WTC11 (cell line): ENCODE measurements around the gene GRWD1. TPM values are rescaled to one million over a fixed set of nuclear protein-coding genes. Genes with fewer than 3 reads are reported as not detected.

Experiments
- ATAC-seq: fragments of 200-7000 bp; cut with Tn5 transposase; 2 replicates; pipeline ENCODE4 v1.10.0; 2021; ENCODE audit warnings: mild to moderate bottlenecking, moderate library complexity
- CTCF ChIA-PET: fragments of 300-600 bp; sonication (Branson Sonifier 250); formaldehyde crosslinking; loops from one replicate; lab custom pipeline; 2021; ENCODE audit warnings: antibody characterized with exemption; lab: Charles Lee
- POLR2A ChIA-PET: fragments of 350-600 bp; sonication (Branson Sonifier 250); formaldehyde crosslinking; loops from one replicate; lab custom pipeline; 2021; ENCODE audit warnings: antibody characterized with exemption; lab: Charles Lee
- DNase-seq: peaks from one replicate; pipeline ENCODE4 v3.0.0; 2021; ENCODE audit warnings: low spot score
- H3K27ac Mint-ChIP-seq: 2 replicates; pipeline ENCODE4 v1.8.0; 2021; ENCODE audit warnings: mixed read lengths
- H3K27me3 Mint-ChIP-seq: 2 replicates; pipeline ENCODE4 v1.8.0; 2021; ENCODE audit warnings: low read depth, mild to moderate bottlenecking, moderate library complexity, mixed read lengths
- H3K36me3 Mint-ChIP-seq: 2 replicates; pipeline ENCODE4 v1.8.0; 2021; ENCODE audit warnings: mixed read lengths
- H3K4me1 Mint-ChIP-seq: 2 replicates; pipeline ENCODE4 v1.8.0; 2022; ENCODE audit warnings: mixed read lengths
- H3K4me3 Mint-ChIP-seq: 2 replicates; pipeline ENCODE4 v1.8.0; 2021; ENCODE audit warnings: mild to moderate bottlenecking, moderate library complexity, mixed read lengths
- H3K9me3 Mint-ChIP-seq: 2 replicates; pipeline ENCODE4 v1.8.0; 2021; ENCODE audit warnings: mixed read lengths
- ATF1 ChIP-seq: sonication (generic); formaldehyde crosslinking; IDR thresholded peaks from 2 replicates; pipeline ENCODE4 v1.8.1; 2023; ENCODE audit warnings: mild to moderate bottlenecking, moderate library complexity, missing genetic modification reagents
- CBFB ChIP-seq: sonication (generic); formaldehyde crosslinking; IDR thresholded peaks from 2 replicates; pipeline ENCODE4 v1.8.1; 2022; ENCODE audit warnings: mild to moderate bottlenecking, low read depth, missing genetic modification reagents
- CREM ChIP-seq: sonication (generic); formaldehyde crosslinking; IDR thresholded peaks from 2 replicates; pipeline ENCODE4 v1.8.1; 2022; ENCODE audit warnings: mild to moderate bottlenecking, missing genetic modification reagents, moderate library complexity
- ELF4 ChIP-seq: sonication (generic); formaldehyde crosslinking; IDR thresholded peaks from 2 replicates; pipeline ENCODE4 v1.8.1; 2022; ENCODE audit warnings: low read depth, mild to moderate bottlenecking, moderate library complexity, missing genetic modification reagents
- GABPB1 ChIP-seq: sonication (generic); formaldehyde crosslinking; IDR thresholded peaks from 2 replicates; pipeline ENCODE4 v1.8.1; 2023; ENCODE audit warnings: mild to moderate bottlenecking, missing genetic modification reagents
- IRF2 ChIP-seq: sonication (generic); formaldehyde crosslinking; IDR thresholded peaks from 2 replicates; pipeline ENCODE4 v1.8.0; 2022; ENCODE audit warnings: low read depth, missing genetic modification reagents, borderline replicate concordance
- NR3C1 ChIP-seq: sonication (generic); formaldehyde crosslinking; conservative IDR thresholded peaks from 2 replicates; pipeline ENCODE4 v1.8.1; 2023; ENCODE audit warnings: low read depth, mild to moderate bottlenecking, missing genetic modification reagents
- RORB ChIP-seq: fragments of 250-450 bp; sonication (Bioruptor Pico); IDR thresholded peaks from 2 replicates; pipeline ENCODE4 v1.9.0; 2021; ENCODE audit warnings: mild to moderate bottlenecking
- SMAD3 ChIP-seq: sonication (generic); formaldehyde crosslinking; IDR thresholded peaks from 2 replicates; pipeline ENCODE4 v1.8.0; 2022; ENCODE audit warnings: missing genetic modification reagents, mild to moderate bottlenecking, borderline replicate concordance
- SOX15 ChIP-seq: fragments of 250-450 bp; sonication (Bioruptor Pico); IDR thresholded peaks from 2 replicates; pipeline ENCODE4 v1.9.0; 2021; ENCODE audit warnings: mild to moderate bottlenecking
- ZNF138 ChIP-seq: sonication (generic); formaldehyde crosslinking; conservative IDR thresholded peaks from 2 replicates; pipeline ENCODE4 v1.8.1; 2022; ENCODE audit warnings: mild to moderate bottlenecking, moderate library complexity, missing genetic modification reagents
- ZNF232 ChIP-seq: sonication (generic); formaldehyde crosslinking; IDR thresholded peaks from 2 replicates; pipeline ENCODE4 v1.8.0; 2022; ENCODE audit warnings: mild to moderate bottlenecking, missing genetic modification reagents
- ZNF263 ChIP-seq: sonication (generic); formaldehyde crosslinking; IDR thresholded peaks from 2 replicates; pipeline ENCODE4 v1.8.1; 2022; ENCODE audit warnings: low read depth, mild to moderate bottlenecking, moderate library complexity, missing genetic modification reagents
- ZNF317 ChIP-seq: sonication (generic); formaldehyde crosslinking; IDR thresholded peaks from 2 replicates; pipeline ENCODE4 v1.8.1; 2023; ENCODE audit warnings: low read depth, mild to moderate bottlenecking, moderate library complexity, missing genetic modification reagents, borderline replicate concordance
- ZNF423 ChIP-seq: fragments of 250-450 bp; sonication (Bioruptor Pico); IDR thresholded peaks from 2 replicates; pipeline ENCODE4 v2.1.2; 2022; ENCODE audit warnings: mild to moderate bottlenecking, moderate library complexity
- total RNA-seq: library from RNA; stranded (reverse); gene quantifications from 3 replicates; pipeline ENCODE4 v1.2.3, GENCODE V29; 2021
- TF ChIP-seq, protein P1 (sequence below): fragments of 250-450 bp; sonication (Bioruptor Pico); conservative IDR thresholded peaks from 2 replicates; pipeline ENCODE4 v1.9.0; 2021; ENCODE audit warnings: mild to moderate bottlenecking
- TF ChIP-seq, protein P2 (sequence below): fragments of 250-450 bp; sonication (Bioruptor Pico); IDR thresholded peaks from 2 replicates; pipeline ENCODE4 v1.9.0; 2021; ENCODE audit warnings: mild to moderate bottlenecking, borderline replicate concordance
- TF ChIP-seq, protein P3 (sequence below): sonication (generic); formaldehyde crosslinking; IDR thresholded peaks from 2 replicates; pipeline ENCODE4 v1.8.1; 2022; ENCODE audit warnings: mild to moderate bottlenecking, moderate library complexity, missing genetic modification reagents
- TF ChIP-seq, protein P4 (sequence below): sonication (generic); formaldehyde crosslinking; conservative IDR thresholded peaks from 2 replicates; pipeline ENCODE4 v1.8.1; 2022; ENCODE audit warnings: mild to moderate bottlenecking, missing genetic modification reagents
- TF ChIP-seq, protein P5 (sequence below): sonication (generic); formaldehyde crosslinking; IDR thresholded peaks from 2 replicates; pipeline ENCODE4 v1.8.1; 2023; ENCODE audit warnings: mild to moderate bottlenecking, missing genetic modification reagents
- TF ChIP-seq, protein P6 (sequence below): sonication (generic); formaldehyde crosslinking; IDR thresholded peaks from 2 replicates; pipeline ENCODE4 v1.8.1; 2023; ENCODE audit warnings: mild to moderate bottlenecking, missing genetic modification reagents
- TF ChIP-seq, protein P7 (sequence below): sonication (generic); formaldehyde crosslinking; IDR thresholded peaks from 2 replicates; pipeline ENCODE4 v1.8.0; 2022; ENCODE audit warnings: mild to moderate bottlenecking, missing genetic modification reagents

GRWD1 gene
- total RNA-seq, 1 experiment from 2014 or later, result 67.2 TPM

DNA sequence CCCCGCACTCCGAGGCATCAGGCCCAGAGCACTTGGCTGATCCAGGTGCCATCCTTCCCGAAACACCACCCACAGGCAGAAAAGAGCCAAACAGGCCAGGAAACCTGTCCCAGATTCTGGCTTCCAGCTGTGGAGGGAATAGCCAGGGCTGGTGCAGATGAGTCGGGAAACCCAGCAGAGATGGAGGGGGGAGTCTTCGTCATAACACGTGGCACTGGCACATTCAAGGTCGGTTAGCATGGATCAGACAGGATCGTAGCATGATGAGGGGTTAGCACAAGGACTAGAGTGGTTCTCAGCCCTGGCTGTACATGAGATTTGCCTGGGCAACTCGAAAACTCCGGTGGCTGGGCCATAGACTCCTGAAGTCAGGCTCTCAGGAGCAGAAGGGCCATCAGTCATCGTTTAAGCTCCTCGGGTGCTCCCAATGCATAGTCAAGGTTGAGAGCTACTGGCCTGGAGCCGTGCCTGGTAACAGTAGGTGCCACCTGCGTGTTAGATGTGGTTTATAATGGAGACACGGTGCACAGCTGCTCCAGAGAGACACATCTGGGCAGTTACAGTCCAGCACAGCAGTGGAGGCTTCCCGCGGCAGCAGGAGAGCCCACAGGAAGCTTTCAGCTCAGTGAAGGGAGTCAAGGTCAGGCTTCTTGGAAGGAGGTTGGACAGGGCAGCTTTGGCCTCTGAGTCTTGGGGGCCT is 29.7 kb downstream of the GRWD1 start:
- no peak for ATAC-seq
- TF ChIP-seq ZNF317 (CRISPR knock-in tag), result no peak
- no peak for TF ChIP-seq CREM (CRISPR knock-in tag)
- TF ChIP-seq ELF4, result no peak
- no peak for TF ChIP-seq GABPB1 (CRISPR knock-in tag)
- no peak for TF ChIP-seq SMAD3 (CRISPR knock-in tag)
- no peak for TF ChIP-seq SOX15
- no peak for TF ChIP-seq IRF2 (CRISPR knock-in tag)
- no peak for TF ChIP-seq RORB (CRISPR knock-in tag)
- TF ChIP-seq CBFB (CRISPR knock-in tag), result no peak
- TF ChIP-seq NR3C1, result no peak
- TF ChIP-seq, protein P1, sequence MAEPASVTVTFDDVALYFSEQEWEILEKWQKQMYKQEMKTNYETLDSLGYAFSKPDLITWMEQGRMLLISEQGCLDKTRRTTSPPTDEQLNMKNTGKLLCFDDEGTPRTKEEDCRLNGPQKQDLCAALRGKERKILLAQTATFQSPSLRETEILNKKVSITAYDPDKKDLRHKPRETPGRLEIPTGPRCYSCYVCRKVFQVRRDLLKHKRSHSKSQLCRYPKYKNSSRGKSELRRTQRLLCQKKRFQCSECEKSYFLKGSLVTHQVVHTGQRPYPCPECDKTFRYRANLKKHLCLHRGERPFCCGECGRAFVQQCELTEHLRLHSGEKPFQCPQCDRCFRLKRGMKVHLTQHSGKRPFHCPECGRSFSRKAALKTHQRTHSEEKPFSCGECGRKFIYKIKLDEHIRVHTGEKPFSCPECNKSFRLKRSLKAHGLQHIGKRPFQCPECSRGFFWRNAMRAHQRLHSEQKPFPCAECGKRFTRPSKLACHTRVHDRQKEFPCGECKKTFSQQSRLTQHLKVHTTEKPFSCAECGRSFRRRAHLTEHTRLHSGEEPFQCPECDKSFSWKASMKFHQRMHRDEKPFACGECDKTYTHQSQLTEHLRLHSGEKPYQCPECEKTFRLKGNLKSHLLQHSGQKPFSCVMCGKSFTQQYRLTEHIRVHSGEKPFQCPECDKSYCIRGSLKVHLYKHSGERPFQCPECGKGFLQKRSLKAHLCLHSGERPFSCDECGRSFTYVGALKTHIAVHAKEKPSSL, result no peak
- TF ChIP-seq, protein P2, sequence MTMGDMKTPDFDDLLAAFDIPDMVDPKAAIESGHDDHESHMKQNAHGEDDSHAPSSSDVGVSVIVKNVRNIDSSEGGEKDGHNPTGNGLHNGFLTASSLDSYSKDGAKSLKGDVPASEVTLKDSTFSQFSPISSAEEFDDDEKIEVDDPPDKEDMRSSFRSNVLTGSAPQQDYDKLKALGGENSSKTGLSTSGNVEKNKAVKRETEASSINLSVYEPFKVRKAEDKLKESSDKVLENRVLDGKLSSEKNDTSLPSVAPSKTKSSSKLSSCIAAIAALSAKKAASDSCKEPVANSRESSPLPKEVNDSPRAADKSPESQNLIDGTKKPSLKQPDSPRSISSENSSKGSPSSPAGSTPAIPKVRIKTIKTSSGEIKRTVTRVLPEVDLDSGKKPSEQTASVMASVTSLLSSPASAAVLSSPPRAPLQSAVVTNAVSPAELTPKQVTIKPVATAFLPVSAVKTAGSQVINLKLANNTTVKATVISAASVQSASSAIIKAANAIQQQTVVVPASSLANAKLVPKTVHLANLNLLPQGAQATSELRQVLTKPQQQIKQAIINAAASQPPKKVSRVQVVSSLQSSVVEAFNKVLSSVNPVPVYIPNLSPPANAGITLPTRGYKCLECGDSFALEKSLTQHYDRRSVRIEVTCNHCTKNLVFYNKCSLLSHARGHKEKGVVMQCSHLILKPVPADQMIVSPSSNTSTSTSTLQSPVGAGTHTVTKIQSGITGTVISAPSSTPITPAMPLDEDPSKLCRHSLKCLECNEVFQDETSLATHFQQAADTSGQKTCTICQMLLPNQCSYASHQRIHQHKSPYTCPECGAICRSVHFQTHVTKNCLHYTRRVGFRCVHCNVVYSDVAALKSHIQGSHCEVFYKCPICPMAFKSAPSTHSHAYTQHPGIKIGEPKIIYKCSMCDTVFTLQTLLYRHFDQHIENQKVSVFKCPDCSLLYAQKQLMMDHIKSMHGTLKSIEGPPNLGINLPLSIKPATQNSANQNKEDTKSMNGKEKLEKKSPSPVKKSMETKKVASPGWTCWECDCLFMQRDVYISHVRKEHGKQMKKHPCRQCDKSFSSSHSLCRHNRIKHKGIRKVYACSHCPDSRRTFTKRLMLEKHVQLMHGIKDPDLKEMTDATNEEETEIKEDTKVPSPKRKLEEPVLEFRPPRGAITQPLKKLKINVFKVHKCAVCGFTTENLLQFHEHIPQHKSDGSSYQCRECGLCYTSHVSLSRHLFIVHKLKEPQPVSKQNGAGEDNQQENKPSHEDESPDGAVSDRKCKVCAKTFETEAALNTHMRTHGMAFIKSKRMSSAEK (CRISPR knock-in tag), result no peak
- TF ChIP-seq, protein P3, sequence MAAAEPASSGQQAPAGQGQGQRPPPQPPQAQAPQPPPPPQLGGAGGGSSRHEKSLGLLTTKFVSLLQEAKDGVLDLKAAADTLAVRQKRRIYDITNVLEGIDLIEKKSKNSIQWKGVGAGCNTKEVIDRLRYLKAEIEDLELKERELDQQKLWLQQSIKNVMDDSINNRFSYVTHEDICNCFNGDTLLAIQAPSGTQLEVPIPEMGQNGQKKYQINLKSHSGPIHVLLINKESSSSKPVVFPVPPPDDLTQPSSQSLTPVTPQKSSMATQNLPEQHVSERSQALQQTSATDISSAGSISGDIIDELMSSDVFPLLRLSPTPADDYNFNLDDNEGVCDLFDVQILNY (CRISPR knock-in tag), result no peak
- TF ChIP-seq, protein P4, sequence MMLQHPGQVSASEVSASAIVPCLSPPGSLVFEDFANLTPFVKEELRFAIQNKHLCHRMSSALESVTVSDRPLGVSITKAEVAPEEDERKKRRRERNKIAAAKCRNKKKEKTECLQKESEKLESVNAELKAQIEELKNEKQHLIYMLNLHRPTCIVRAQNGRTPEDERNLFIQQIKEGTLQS (CRISPR knock-in tag), result no peak
- TF ChIP-seq ZNF423 (CRISPR knock-in tag), result no peak
- TF ChIP-seq, all 79 proteins: peak for 0
- no peak for DNase-seq
- H3K4me1 Mint-ChIP-seq, result peaks cover 6% of the 10 kb centered on the region; the same call in 1 of the 2 replicates
- no peaks in the 10 kb centered on the region for H3K9me3 Mint-ChIP-seq
- peaks cover 49% of the 10 kb centered on the region for H3K36me3 Mint-ChIP-seq
- ChIA-PET POLR2A (no interaction called here), CTCF (interaction anchor here (1.1 to 2.0 kb wide), 2 partner anchors 14 to 124 kb away, joined by 3 to 7 read pairs; no protein-coding TSS in a partner anchor)
- no peak overlapping the region for H3K4me3 Mint-ChIP-seq
- no peak overlapping the region for H3K27ac Mint-ChIP-seq
- H3K27me3 Mint-ChIP-seq, result no peaks in the 10 kb centered on the region

DNA sequence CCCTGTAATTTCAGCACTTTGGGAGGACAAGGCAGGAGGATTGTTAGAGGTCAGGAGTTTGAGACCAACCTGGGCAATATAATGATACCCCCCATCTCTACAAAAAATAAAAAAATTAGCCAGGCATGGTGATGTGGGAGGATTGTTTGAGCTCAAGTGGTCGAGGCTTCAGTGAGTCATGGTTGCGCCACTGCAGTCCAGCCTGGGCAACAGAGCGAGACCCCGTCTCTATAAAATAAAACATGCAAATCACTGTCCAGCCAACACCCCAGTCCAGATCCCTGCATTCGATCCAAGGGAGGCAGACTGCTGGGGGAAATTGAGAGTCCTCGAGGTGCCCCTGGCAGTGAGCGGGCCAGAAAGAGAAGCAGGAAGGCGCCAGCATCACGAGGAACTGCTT is 30.4 kb downstream of the GRWD1 start:
- ChIA-PET POLR2A (no interaction called here), CTCF (interaction anchor here (1.1 to 2.0 kb wide), 2 partner anchors 13 to 125 kb away, joined by 3 to 7 read pairs; no protein-coding TSS in a partner anchor)
- Mint-ChIP-seq H3K27ac (no peak overlapping the region), H3K4me3 (no peak overlapping the region), H3K36me3 (peaks cover 44% of the 10 kb centered on the region), H3K4me1 (peaks cover 10% of the 10 kb centered on the region), H3K9me3 (no peaks in the 10 kb centered on the region), H3K27me3 (no peaks in the 10 kb centered on the region)
- DNase-seq (no peak), ATAC-seq (no peak)
- no peak for TF ChIP-seq ZNF232 (CRISPR knock-in tag)
- no peak for TF ChIP-seq ZNF263 (CRISPR knock-in tag)
- no peak for TF ChIP-seq ATF1 (CRISPR knock-in tag)
- TF ChIP-seq, protein P5, sequence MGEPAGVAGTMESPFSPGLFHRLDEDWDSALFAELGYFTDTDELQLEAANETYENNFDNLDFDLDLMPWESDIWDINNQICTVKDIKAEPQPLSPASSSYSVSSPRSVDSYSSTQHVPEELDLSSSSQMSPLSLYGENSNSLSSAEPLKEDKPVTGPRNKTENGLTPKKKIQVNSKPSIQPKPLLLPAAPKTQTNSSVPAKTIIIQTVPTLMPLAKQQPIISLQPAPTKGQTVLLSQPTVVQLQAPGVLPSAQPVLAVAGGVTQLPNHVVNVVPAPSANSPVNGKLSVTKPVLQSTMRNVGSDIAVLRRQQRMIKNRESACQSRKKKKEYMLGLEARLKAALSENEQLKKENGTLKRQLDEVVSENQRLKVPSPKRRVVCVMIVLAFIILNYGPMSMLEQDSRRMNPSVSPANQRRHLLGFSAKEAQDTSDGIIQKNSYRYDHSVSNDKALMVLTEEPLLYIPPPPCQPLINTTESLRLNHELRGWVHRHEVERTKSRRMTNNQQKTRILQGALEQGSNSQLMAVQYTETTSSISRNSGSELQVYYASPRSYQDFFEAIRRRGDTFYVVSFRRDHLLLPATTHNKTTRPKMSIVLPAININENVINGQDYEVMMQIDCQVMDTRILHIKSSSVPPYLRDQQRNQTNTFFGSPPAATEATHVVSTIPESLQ (CRISPR knock-in tag), result no peak
- no peak for TF ChIP-seq ZNF138 (CRISPR knock-in tag)
- TF ChIP-seq, protein P6, sequence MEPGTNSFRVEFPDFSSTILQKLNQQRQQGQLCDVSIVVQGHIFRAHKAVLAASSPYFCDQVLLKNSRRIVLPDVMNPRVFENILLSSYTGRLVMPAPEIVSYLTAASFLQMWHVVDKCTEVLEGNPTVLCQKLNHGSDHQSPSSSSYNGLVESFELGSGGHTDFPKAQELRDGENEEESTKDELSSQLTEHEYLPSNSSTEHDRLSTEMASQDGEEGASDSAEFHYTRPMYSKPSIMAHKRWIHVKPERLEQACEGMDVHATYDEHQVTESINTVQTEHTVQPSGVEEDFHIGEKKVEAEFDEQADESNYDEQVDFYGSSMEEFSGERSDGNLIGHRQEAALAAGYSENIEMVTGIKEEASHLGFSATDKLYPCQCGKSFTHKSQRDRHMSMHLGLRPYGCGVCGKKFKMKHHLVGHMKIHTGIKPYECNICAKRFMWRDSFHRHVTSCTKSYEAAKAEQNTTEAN, result no peak
- TF ChIP-seq, protein P7, sequence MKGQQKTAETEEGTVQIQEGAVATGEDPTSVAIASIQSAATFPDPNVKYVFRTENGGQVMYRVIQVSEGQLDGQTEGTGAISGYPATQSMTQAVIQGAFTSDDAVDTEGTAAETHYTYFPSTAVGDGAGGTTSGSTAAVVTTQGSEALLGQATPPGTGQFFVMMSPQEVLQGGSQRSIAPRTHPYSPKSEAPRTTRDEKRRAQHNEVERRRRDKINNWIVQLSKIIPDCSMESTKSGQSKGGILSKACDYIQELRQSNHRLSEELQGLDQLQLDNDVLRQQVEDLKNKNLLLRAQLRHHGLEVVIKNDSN (CRISPR knock-in tag), result no peak
